Activated CD4-positive, alpha-beta T cell treated with anti-CD3 and anti-CD28 coated beads, Interleukin-2, Interleukin-6, amounts not matched to agents 100 ng/mL and 50 ng/mL, durations not matched to agents 16 hours and 8 hours (primary cell): Measurements from ENCODE around the gene FBXL16.

ENCODE experiments used
- DNase-seq: peaks from one replicate; pipeline ENCODE4 v3.0.0-alpha.2; 2020

FBXL16 gene

GRCh38 chr16:722835-723633, 17.4 kb upstream of the FBXL16 start:
- no peak for DNase-seq

GRCh38 chr16:721765-722540, 16.4 kb upstream of the FBXL16 start:
- no peak for DNase-seq

GRCh38 chr16:720990-721764, 15.6 kb upstream of the FBXL16 start, which contains the start of gene ANTKMT:
TSS of gene ANTKMT (plus strand) at chr16:721146. CDS start at chr16:721275, 129 bp downstream.
- peak; percentile 89 for DNase-seq

GRCh38 chr16:720447-720989, 14.9 kb upstream of the FBXL16 start:
- peak; percentile 73 for DNase-seq

- peak; percentile 30 for DNase-seq
These were observed 14.3 kb upstream of the FBXL16 start for GRCh38 chr16:719815-720446.

GRCh38 chr16:718922-719321, 13.3 kb upstream of the FBXL16 start:
- no peak for DNase-seq

GRCh38 chr16:718389-718788, 12.8 kb upstream of the FBXL16 start:
- DNase-seq, result no peak

GRCh38 chr16:717450-718245, 12.0 kb upstream of the FBXL16 start:
- DNase-seq, result no peak

- no peak for DNase-seq
These were observed 11.2 kb upstream of the FBXL16 start for GRCh38 chr16:716768-717325.

GRCh38 chr16:716200-716568, 10.6 kb upstream of the FBXL16 start:
- no peak for DNase-seq

GRCh38 chr16:715477-716199, 10.0 kb upstream of the FBXL16 start:
- DNase-seq, result no peak

GRCh38 chr16:714558-715476, 9.2 kb upstream of the FBXL16 start, which contains the start of gene METRN:
TSS of gene METRN (plus strand) at chr16:715118. CDS start at chr16:715290, 172 bp downstream.
- DNase-seq, result peak; percentile 93

GRCh38 chr16:714079-714478, 8.5 kb upstream of the FBXL16 start:
- DNase-seq, result no peak

GRCh38 chr16:712740-713250, 7.2 kb upstream of the FBXL16 start:
- peak; percentile 70 for DNase-seq

GRCh38 chr16:711548-712320, 6.1 kb upstream of the FBXL16 start:
- peak; percentile 85 for DNase-seq

GRCh38 chr16:711084-711483, 5.5 kb upstream of the FBXL16 start:
- DNase-seq, result no peak

GRCh38 chr16:710500-711075, 5.0 kb upstream of the FBXL16 start:
- no peak for DNase-seq
